ENCODE data around the gene SH3TC1. TPM values are rescaled to one million over a fixed set of nuclear protein-coding genes. Genes with fewer than 3 reads are reported as not detected.
A peak's percentile ranks its signal among the peaks of the same experiment; 100 is the strongest.

Gene SH3TC1
- total and polyA plus RNA-seq, 10 of the 15 experiments (the other 5 are each of a cell fraction or from before 2014, with no cell fraction given): 0.19 to 47.0 (median 18.4) TPM

GRCh38 chr4:8198906-8199593 is at the start of gene SH3TC1 (continued):
- peak; percentile 64; the same call in 1 of the 2 replicates for TF ChIP-seq ELK1 (IDR thresholded peaks at IDR 0.05; ENCODE audit: low read depth, low read length)
- no peak for TF ChIP-seq IRF4 (IDR thresholded peaks at IDR 0.05; ENCODE audit: low read depth, low read length)
- TF ChIP-seq MTA2 (IDR thresholded peaks at IDR 0.05; ENCODE audit: low read depth): peak; percentile 65
- no peak for TF ChIP-seq CBX3 (IDR thresholded peaks at IDR 0.05; ENCODE audit: borderline replicate concordance, low read depth)
- TF ChIP-seq CEBPB (IDR thresholded peaks at IDR 0.05; ENCODE audit: borderline replicate concordance in 1 of 2, low read depth in 2 of 2, low read length in 2 of 2): no peak
- no peak for TF ChIP-seq CREB1 (IDR thresholded peaks at IDR 0.05; ENCODE audit: low read depth)
- no peak for TF ChIP-seq RELA (IDR thresholded peaks at IDR 0.05; ENCODE audit: borderline replicate concordance, partially characterized antibody)
- TF ChIP-seq ZNF687 (IDR thresholded peaks at IDR 0.05): peak; percentile 43
- peak; percentile 68 for TF ChIP-seq POLR2AphosphoS5 (IDR thresholded peaks at IDR 0.05; ENCODE audit: low read length)
- no peak for TF ChIP-seq BRCA1 (IDR thresholded peaks at IDR 0.05; ENCODE audit: low read depth, low read length)
- TF ChIP-seq CTCF (IDR thresholded peaks at IDR 0.05 in 2 of 3, conservative IDR thresholded peaks at IDR 0.05 in 1 of 3; ENCODE audit: control insufficient read depth in 2 of 3, extremely low read depth in 1 of 3, insufficient read depth in 1 of 3, low read depth in 3 of 3, low read length in 3 of 3): 0 out of 6 replicates have a peak, but pooled peaks of 1 of the 3 experiments have one; percentile 4
- no peak for TF ChIP-seq SMAD1 (IDR thresholded peaks at IDR 0.05; ENCODE audit: low read depth, partially characterized antibody)
- no peak for TF ChIP-seq SUZ12 (IDR thresholded peaks at IDR 0.05; ENCODE audit: unreplicated experiment)
- TF ChIP-seq PBX3 (IDR thresholded peaks at IDR 0.05; ENCODE audit: insufficient replicate concordance, low read depth, low read length): no peak
- TF ChIP-seq SKIL (IDR thresholded peaks at IDR 0.05; ENCODE audit: low read depth, poor library complexity, severe bottlenecking): peak; percentile 48
- TF ChIP-seq HDAC2 (IDR thresholded peaks at IDR 0.05): no peak
- TF ChIP-seq HDAC6 (IDR thresholded peaks at IDR 0.05; ENCODE audit: unreplicated experiment): no peak
- peak; percentile 95 for TF ChIP-seq TCF3 (IDR thresholded peaks at IDR 0.05; ENCODE audit: borderline replicate concordance, insufficient read depth, low read depth, low read length)
- peak; percentile 39 for TF ChIP-seq MEF2B (IDR thresholded peaks at IDR 0.05; ENCODE audit: partially characterized antibody, poor library complexity, severe bottlenecking)

Measured in GM12878 (cell line).